GM18870 (cell line): ENCODE measurements around the gene FGD3.

Experiments used
- ATAC-seq: cut with Tn5 transposase; IDR thresholded peaks from one replicate; pipeline ENCODE4 v1.9.1; 2021; ENCODE audit warnings: moderate library complexity; ENCODE audit not compliant: unreplicated experiment

The FGD3 gene

GRCh38 chr9:93066978-93067603 lies 119.8 kb downstream of the FGD3 start:
- ATAC-seq = no peak

- ATAC-seq = no peak
Measured at GRCh38 chr9:93068956-93069355, 121.6 kb downstream of the FGD3 start.

GRCh38 chr9:93071464-93071863 lies 124.1 kb downstream of the FGD3 start:
- no peak for ATAC-seq

GRCh38 chr9:93072383-93072795 lies 125.1 kb downstream of the FGD3 start:
- no peak for ATAC-seq

- no peak for ATAC-seq
Measured at GRCh38 chr9:93076101-93076791, 128.9 kb downstream of the FGD3 start.

- ATAC-seq = no peak
Measured at GRCh38 chr9:93076792-93077128, 129.4 kb downstream of the FGD3 start.

- ATAC-seq = no peak
Measured at GRCh38 chr9:93077367-93077766, 130.0 kb downstream of the FGD3 start.

- no peak for ATAC-seq
Measured at GRCh38 chr9:93077811-93078210, 130.5 kb downstream of the FGD3 start.

- ATAC-seq = no peak
Measured at GRCh38 chr9:93079371-93079770, 132.0 kb downstream of the FGD3 start.

GRCh38 chr9:93080406-93080805 lies 133.1 kb downstream of the FGD3 start:
- no peak for ATAC-seq

- ATAC-seq = no peak
Measured at GRCh38 chr9:93081081-93081529, 133.8 kb downstream of the FGD3 start.

GRCh38 chr9:93081931-93082330 lies 134.6 kb downstream of the FGD3 start:
- ATAC-seq = no peak

- no peak for ATAC-seq
Measured at GRCh38 chr9:93082841-93083411, 135.6 kb downstream of the FGD3 start.

- no peak for ATAC-seq
Measured at GRCh38 chr9:93083592-93084470, 136.5 kb downstream of the FGD3 start.

- no peak for ATAC-seq
Measured at GRCh38 chr9:93084471-93084881, 137.2 kb downstream of the FGD3 start.

GRCh38 chr9:93085676-93086075 lies 138.4 kb downstream of the FGD3 start:
- no peak for ATAC-seq
